Stimulated activated CD4-positive, alpha-beta T cell treated with anti-CD3 and anti-CD28 coated beads, TNF-alpha, amount 100 ng/mL, for 48 hours (primary cell): Measurements from ENCODE around the gene SURF1.
A peak's percentile ranks its signal among the peaks of the same experiment; 100 is the strongest.
"Not testable (repeated sequence)": the region's sequence is repeated elsewhere in the genome, so short reads cannot be mapped to it uniquely, and the experiment has no call there.

Experiments used
- DNase-seq, 3 donors: peaks; one replicate each; pipeline ENCODE4 v3.0.0-alpha.2; 2020; ENCODE audit warnings: low read depth in 3 of 3

SURF1 gene, protein sequence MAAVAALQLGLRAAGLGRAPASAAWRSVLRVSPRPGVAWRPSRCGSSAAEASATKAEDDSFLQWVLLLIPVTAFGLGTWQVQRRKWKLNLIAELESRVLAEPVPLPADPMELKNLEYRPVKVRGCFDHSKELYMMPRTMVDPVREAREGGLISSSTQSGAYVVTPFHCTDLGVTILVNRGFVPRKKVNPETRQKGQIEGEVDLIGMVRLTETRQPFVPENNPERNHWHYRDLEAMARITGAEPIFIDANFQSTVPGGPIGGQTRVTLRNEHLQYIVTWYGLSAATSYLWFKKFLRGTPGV

DNA sequence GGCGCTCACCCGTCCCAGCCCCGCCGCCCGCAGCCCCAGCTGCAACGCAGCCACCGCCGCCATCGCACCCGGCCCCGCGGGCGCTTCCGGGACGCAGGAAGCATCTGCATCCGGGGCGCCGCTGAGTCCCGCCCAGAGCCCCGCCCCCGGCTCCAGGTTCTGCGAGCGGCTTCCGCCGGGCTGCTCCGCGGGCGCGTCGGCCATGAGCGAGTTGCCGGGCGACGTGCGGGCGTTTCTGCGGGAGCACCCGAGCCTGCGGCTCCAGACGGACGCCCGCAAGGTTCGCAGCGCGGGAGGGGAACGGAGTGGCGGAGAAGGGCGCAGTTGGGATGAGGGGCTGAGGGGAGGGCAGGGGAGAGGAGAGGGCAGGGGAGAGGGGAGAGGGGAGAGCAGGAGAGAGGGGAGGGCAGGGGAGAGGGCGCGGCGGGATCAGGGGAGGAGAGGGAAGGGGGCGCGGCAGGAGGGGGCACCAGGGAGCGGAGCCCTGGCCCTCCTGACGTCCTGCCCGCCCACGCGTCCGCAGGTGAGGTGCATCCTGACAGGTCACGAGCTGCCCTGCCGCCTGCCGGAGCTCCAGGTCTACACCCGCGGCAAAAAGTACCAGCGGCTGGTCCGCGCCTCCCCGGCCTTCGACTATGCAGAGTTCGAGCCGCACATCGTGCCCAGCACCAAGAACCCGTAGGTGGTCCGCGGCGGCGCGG is at the start of gene SURF1, which contains the start of gene SURF2:
Gene SURF1, minus strand, starts transcription at position 97 of the 701 bp plus-strand sequence. Its CDS starts 34 bp downstream, at position 63.
Gene SURF2, plus strand, starts transcription at position 160 of the 701 bp plus-strand sequence. Its CDS starts 43 bp downstream, at position 203.
- peak; percentile 79 to 90 (median 82) for DNase-seq

DNA sequence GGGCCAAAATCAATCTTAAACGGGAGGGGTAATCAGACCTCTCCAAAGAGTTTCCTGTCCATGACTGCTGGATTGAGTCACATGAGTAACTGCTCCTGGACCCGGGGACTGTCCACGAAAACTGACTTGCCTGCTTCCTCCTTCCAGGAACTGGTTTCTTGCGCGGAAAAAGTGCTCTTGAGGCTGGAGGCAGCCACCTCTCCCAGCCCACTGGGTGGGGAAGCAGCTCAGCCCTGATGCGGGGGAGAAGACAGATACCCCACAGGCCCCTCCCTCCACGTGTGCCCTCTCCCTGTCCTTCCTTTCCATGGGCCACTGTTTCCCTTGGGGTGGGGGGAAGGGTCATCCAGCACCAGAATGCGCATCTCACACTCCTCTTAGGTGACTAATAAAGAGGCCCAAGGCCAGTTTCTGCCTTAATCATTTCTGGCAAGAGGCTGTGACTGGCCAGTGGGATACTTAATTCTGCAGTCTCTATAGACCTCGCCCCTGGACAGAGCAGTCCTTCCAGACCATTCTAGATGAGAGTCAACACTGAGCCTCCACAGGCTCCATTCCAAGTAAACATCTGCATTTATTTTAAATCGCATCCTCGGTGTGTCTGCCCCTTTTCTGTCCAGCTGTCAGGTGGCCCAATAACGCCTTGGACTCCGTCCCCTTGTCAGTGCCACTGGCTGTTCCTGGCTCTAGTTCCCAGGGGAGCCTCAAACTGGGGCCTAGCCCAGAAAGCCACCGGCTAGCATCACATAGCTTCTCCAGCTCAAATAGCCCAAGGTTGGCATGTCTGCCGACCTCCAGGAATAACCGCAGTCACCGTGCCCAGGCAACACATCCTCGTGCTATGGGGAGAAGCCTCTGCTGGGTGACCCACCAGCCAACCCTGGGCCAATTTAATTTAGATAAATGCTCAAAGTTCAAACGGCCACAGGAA is 49.5 kb upstream of the SURF1 start:
- no peak for DNase-seq

DNA sequence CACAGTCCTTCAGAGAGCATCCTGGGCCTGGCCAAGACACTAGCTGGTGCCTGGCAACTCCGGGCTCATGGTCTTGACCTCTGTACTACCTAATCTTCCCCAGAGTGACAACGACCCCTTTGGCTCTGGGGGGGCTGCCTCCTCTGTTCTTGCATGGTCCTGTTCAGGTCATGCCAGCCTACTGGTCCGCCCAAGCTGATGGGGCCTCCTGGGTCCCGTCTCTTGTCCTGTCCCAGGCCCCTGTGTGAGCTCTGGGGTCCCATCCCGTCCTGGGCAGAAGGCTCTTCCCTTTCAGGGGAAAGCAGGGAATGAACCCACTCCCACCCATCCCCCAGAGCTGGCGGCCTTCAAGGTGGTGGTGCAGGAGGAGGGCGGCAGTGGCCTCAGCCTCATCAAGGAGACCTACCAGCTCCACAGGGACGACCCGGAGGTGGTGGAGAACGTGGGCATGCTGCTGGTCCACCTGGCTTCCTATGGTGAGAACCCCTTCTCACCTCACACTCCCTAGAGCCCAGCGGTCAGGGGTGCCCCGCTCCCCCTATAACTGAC is 48.2 kb upstream of the SURF1 start:
- DNase-seq, result no peak

DNA sequence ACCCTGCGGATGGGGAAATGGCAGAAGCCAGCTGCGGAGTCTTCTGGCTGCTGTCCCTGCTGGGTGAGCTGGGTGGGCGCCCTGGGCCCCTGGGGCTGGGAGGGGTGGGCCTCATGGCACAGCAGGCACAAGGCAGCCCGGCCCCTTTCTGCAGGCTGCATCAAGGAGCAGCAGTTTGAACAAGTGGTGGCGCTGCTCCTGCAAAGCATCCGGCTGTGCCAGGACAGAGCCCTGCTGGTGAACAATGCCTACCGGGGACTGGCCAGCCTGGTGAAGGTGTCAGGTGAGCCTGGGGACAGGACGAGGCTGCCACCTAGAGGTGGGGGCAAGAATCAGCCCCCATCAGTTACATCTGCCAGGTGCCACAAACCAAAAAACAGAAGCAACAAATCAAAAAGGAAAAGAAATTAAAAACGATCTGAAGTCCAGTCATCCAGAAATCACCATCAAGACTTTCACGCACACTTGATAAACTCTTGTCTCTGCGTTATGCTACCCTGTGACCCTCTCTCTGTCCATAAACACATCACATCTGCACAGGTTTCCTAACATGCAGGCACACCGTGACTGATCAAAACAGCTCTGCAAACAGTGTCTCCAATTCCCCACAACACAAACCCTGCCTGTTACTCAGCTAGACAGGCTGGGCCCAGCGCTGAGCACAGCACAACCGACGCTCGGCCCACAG is 47.6 kb upstream of the SURF1 start:
- peak; percentile 19 to 48 (median 26) for DNase-seq

DNA sequence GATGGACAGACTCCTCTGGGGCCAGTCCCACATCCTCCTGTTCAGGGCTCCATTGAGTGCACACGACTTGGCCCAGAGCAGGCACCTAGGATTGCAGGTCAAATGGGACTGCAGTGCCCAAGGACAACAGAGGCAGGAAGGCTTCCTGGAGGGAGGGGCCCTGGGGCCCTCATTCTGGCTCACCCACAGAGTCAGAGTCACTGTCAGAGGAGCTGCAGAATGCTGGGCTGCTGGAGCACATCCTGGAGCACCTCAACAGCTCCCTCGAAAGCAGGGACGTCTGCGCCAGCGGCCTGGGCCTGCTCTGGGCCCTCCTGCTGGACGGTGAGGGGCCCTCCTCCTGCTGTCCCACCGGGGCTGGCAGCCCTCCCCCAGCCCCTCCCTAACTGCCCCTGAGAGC is 46.4 kb upstream of the SURF1 start:
- no peak for DNase-seq

DNA sequence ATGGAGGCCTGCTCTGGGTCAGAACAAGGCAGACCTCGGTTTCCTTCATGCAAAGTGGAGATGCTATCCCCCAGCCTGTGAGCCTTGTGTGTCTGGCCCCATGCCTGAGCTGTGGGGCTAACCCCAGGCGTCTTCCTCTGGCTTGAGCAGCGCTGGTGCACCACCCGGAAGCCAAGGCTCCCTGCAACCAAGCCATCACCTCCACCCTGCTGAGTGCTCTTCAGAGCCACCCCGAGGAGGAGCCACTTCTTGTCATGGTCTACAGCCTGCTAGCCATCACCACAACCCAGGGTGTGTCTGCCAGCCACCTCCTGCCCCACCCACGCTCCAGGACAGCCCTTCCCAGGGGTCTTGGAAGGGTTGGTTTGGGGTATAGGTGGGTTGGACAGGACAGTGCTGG is 45.3 kb upstream of the SURF1 start:
- no peak for DNase-seq

DNA sequence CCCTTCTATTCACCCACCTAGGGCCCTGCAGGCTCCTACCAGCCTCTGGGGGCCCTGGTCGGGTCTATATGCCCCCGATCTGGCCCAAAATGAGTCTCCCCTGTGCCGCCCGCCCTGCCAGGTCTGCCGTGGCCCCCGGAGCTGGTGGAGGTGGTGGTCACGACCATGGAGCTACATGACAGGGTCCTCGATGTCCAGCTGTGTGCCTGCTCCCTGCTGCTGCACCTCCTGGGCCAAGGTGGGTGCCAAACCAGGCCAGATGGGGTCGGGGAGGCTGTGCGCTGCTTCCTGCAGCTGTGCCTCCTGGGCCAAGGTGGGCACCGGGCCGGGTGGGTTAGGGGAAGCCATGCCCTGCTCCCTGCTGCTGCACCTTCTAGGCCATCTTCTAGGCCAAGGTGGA is 44.0 kb upstream of the SURF1 start:
- DNase-seq, result no peak

DNA sequence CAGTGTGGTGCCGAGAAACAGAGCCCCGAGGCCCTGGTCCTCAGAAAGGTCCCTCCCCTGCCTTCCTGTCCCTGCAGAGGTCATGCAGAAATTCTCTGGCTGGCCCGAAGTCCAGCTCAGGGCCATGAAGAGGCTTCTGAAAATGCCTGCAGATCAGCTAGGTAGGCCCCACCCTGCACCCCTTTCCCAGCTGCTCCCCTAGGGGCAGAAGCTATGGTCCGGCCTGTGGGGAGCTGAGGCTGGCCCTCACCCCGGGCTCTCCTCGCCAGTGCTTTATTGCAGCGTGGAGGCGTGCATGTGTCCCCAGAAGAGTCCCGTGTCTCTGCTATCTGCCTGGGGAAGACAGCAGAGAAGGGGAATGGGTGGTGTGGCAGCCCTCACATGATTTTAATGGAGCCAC is 41.6 kb upstream of the SURF1 start:
- DNase-seq, result no peak

DNA sequence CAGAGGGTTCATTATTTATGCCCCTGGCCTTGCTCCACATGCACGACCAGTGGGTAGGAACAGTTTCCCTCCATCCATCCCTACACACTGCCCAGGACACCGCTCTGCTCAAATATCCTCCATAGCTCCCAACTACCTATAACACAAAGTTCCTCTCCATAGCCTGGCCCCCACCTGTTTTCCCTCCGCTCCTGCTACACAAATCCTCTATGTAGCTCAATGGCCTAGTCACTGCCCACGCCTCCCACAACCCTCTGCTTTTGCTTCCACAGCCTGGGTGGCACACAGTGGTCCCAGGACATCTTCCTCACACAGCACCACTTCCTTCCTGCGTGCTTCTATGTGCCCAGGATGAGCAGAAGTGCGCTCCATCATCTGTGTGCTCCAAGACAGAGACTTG is 41.1 kb upstream of the SURF1 start:
- DNase-seq, result no peak

DNA sequence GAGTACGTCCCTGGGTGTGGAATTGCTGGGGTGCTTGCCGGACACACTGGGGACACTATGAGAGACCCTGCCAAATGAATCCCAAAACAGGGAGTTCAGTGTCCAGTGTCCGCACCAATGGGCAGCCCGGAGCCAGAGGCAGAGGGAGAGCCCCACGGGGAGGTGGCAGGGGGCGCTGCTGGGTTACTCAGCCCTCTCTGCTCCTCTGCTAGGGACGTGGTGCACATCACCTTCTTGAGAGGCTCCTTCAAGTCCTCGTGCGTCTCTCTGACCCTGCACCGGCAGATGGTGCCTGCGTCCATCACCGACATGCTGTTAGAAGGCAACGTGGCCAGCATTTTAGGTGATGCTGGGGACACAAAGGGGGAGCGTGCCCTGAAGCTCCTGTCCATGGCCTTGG is 40.7 kb upstream of the SURF1 start:
- no peak for DNase-seq

DNA sequence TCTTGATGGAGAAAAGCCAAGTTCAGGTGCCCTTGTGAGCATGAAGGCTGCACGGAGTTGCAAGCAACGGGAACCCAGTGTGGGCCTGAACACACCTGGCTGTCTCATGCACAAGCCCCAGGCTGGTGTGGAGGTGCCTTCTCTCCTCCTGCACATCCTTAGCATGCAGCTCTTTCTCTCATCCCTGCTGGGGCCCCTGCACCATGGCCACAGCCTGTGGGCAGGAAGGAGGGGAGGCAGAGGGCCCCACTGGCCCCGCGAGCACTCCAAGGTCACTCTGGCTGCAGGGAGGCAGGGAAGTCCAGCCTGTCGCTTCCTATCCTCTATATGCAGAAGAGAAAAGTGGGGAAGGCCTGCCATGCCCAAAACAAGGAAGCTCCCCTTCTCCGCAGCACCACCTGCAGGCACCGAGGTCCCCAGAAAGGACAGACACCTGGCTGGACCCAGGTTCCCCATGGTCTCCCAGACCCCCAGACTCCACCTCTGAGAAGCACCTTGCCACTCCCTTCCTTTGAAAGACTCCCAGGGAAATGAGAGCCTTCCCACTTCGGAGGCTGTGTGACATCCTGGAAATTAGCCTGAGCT is 38.5 kb upstream of the SURF1 start:
- DNase-seq, result no peak

DNA sequence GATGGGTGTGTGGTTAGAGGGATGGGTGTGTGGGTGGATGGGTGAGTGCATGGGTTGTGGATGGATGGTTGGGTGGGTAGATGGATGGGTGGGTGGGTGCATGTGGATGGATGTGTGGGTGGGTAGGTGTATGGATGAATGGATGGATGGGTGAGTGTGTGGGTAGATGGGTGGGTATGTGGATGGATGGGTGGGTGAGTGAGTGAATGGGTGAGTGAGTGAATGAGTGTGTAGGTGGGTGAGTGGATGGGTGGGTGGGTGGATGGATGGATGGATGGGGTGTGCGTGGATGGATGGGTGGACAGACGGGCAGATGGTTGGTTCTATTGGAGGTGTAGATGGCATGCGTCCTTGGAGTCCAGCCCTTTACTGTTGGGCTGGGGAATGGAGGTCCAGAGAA is 37.1 kb upstream of the SURF1 start:
- DNase-seq, result no peak

DNA sequence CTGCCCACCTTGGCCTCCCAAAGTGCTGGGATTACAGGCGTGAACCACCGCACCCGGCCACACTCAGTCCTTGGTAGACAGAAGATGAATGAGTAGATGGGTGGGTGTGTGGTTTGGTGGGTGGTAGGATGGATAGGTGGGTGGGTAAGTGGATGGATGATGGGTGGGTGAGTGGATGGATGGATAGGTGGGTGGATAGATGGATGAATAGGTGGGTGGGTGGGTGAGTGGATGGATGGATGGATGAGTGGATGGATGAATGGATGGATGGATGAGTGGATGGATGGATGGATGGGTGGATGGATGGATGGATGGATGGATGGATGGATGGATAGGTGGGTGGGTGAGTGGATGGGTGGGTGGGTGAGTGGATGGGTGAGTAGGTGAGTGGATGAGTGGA is 36.0 kb upstream of the SURF1 start:
- DNase-seq, result not testable (repeated sequence)

DNA sequence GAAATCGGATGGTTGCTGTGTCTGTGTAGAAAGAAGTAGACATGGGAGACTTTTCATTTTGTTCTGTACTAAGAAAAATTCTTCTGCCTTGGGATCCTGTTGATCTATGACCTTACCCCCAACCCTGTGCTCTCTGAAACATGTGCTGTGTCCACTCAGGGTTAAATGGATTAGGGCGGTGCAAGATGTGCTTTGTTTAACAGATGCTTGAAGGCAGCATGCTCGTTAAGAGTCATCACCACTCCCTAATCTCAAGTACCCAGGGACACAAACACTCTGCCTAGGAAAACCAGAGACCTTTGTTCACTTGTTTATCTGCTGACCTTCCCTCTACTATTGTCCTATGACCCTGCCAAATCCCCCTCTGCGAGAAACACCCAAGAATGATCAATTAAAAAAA is 35.2 kb upstream of the SURF1 start:
- DNase-seq, result not testable (repeated sequence)

DNA sequence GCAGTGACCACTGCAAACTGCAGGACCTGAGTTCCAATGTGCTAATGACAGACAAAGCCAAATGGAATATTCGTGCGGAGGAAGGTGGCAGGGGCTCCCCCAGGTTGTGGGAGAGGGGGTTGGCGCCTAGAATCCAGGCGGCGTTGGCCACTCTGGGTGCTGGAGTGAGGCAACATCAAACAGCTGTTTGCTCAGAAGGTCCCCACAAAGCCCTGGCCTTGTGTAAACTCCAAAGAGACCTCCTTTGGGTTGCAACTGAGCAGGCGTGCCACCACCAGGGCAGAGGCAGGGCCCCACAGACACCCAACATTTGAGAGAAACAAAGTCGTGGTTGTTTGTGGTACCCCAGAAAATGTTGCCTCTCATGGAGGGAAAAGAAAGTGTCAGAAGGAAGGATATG is 34.4 kb upstream of the SURF1 start:
- no peak for DNase-seq

DNA sequence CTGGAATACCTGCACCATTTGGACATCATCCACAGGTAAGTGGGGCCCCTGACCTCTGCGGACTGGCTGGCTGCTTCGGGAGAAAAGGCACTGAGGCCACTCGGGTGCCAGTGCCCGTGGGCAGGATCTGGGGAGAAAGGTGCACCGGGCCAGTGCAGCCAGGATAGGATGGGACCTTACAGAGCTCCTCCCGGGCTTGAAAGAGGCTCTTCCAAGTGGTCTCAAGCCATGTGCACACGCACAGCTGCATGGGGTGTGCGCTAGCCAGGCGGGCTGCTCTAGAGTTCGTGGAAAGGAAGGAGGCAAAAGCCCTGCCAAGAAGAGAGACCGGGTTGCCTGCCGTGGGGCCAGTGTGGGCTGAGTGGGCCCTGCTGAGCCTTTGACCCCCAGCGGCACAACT is 33.3 kb upstream of the SURF1 start:
- no peak for DNase-seq

DNA sequence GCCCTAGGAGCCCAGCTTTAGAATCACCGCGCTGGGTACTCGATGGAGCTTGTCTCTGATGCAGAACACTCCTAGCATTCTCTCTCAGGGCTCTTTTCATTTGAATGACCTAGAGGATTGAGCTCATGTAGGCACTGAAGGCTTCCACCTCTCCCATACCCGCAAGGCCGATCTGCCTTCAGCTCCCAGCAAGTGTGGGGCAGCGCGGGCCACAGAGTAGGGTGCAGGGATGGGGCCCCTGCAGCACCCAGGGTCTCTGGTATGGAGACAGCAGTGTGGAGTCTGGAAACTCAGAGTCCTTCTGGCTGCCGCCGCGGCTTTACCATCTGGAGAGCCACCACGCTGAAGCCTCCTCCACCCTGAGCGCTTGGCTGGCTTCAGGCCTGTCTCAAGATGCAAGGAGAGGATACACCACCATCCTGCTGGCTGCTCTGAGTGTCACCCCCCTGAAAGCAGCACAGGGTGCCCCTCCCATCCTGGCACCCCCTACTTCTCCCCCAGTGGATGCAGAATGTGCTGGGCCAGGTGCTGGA is 32.8 kb upstream of the SURF1 start:
- no peak for DNase-seq

DNA sequence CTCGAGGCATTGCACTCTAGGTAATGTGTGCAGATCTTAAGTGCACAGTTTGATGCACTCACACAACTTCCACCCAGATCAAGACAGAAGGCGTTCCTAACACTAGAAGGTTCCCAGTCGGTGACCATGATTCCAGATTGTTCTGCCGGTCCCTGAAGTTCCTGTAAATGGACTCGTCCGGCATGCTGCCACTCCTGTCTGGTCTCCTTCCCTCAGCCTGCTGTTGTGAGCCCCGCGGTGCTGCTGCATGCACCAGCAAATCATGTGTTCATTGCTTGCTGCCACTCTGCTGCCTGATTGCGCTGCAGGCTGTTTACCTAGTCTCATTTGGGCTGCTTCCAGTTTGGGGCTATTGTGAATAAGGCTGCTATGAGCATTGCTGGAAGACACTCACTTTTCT is 31.4 kb upstream of the SURF1 start:
- DNase-seq, result no peak

DNA sequence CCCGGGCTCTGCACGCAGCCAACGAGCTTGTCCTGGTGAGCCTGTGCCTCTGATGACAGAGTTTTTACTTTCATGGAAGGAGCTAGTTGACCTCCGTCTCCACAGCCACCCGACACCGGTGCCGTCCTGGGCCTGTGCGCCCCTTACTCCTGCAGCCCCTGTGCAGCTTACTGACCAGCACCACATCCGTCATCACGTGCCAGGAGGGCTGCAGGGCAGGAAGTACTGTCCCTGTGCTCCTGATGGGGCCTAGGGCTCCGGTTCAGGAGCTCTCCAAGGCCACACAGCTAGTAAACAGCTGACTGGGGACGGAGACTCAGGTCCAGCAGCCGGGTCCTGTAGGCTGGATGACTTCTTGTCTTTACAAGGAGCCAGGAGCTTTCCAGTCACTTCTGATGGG is 30.1 kb upstream of the SURF1 start:
- no peak for DNase-seq

DNA sequence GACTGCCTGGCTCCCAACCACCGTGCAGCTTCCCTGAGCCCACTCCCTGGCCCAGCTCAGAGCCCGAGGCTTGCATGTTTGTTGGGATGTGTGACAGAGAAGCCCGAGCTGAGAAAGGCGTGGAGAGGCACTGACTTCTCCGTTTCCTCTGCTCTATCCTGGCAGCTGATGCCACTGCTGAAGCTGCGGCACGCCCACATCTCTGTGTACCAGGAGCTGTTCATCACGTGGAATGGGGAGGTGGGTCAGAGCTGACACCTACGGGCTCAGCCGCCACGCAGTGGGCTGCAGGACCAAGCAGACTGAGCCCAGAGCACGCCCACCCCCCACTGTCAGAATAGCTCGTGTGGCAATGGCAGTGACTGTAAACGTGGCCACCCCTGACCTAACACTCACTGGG is 29.2 kb upstream of the SURF1 start:
- DNase-seq, result no peak
